IPS-NIHi7 (cell line): ENCODE measurements around the gene AKR7A2.

Experiments
- DNase-seq: peaks from one replicate; pipeline ENCODE4 v3.0.0; 2012; ENCODE audit warnings: mixed read lengths; ENCODE audit errors: extremely low spot score

The AKR7A2 gene

DNA sequence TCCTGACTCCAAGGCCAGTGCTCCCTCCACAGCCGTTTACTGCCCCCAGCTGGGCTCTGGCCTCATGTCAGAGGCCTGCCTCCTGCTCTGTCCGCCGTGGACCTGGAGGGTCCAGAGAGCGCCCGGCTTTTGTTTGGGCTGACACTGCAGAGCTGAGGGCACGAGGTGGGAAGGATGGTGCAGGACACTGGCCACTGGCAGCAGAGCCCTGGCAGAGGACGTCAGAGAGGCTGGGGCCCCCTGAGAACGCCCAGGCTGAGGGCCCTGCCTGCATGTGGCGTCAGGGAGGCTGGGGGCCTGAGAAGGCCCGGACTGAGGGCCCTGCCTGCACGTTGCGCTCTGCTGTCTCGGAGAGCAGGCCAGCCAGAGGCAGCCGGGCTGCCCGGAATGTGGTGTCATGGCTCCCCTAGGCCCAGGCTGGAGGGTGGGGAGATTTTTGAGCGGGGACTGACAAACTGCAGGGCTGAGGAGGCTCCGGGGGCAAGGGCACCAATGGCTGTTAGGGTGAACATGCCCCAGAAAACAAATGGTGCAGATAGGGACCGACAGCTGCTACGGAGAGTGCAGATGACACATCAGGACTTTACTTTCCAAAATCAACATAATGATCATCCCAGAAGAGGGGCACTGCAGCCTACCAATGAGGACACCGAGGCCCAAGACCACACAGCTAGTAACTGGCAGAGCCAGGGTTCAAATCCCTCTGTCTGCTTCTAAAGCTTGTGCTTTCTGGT is 31.8 kb upstream of the AKR7A2 start:
- DNase-seq = no peak

DNA sequence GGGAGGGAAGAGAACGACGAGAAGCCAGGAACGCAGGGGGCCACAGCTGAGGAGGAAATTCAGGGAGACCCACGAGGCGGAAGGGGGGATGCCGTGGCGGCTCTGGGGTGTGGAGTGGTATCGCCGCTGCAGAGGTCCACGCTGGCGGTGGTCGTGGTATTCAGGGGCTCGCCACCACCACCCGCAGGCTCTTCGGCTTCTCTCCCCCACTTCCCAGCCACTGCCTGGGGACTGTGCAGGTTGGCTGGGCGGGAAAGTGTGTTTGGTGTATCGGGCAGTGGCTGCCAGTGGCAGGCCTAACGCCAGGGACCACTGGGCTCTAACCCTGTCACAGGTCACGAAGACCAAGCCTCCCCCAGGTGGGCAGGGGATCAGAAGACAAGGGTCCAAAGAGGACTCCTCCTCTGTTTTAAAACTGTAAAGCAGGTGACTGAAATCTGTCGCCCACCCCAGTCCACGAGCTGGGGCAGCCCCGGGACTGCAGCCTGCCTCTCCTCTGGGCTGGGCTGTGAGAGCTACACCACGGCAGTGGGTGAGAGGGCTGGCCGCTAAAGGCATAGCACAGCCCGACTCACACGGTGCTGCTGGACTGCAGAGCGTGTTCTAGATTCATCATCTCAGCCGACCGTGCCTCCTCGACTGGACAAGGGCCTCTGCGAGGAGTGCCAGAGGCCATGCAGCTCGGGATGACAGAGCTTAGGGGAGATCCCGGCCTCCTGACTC is 31.1 kb upstream of the AKR7A2 start:
- no peak for DNase-seq

DNA sequence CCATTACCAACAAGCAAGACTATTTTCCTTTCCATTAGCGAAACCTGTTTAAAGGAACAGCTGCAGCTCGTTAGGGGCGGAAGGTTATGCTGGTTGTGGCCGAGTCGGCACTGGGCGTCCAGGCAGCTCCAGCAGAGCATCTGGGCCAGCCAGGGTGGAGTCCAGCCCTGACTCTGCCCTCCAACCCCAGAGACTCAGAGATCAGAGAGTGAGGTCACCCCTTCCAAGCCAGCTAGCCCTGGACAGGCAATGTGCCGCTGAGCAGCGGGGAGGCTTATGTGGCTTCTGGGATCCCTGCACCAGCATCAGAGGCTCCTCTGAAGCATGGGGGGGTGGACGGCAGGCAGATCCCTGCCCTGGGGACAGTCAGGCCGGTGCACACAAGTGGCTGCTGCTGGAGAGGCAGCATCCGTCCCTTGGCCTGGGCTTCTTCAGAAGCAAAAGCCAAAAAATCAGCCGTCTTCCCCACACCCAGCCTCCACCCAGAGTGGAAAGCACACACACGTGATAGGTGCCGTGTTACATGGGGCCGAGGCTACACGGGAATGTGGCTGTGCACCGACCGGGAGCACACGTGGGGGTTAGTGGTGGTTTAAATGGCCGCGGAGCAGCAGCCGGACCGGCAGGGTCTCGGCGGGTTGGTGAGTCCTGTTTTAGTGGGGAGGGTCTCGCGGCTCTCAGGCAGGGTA is 30.3 kb upstream of the AKR7A2 start:
- DNase-seq = no peak

DNA sequence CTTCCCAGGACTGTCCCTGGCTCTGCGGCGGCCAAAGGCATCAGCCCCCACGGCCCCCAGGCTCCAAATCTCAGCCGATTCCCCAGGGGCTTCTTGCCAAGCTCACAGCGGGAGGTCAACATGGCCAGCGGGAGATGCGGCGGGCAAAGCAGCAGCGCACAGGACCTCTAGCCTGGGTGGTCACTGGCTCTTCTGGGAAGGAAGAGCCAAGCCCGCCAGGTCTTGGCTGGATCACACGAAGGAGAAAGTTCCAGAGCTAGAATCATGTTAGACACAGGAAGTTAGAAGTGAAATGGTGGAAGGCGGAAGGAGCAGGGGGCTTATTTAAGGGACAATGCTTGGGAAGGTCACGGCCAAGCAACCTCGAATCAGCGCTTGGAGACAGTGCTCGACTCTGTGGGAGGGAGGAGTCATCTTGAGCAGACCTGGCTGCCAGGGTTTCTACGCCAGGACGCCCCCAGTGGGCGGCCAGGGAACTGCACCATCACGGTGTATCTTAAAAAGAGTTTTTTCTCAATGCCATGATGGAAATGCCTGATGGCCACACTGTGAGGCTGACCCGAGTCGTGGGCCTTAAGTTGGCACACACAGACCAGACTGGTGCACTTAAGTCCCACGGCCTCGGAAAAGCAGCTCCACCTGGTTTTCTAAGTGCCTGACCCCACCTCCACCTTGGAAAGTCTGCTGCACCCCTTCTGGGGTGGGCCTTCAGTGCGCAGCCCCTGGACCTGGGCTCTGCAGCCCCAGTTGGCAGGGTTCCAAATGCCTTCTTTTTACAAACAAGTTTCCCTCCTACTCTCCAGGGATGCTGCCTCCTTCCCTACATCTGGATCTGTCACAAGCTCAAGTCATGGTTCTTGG is 29.5 kb upstream of the AKR7A2 start:
- DNase-seq = peak; percentile 92

DNA sequence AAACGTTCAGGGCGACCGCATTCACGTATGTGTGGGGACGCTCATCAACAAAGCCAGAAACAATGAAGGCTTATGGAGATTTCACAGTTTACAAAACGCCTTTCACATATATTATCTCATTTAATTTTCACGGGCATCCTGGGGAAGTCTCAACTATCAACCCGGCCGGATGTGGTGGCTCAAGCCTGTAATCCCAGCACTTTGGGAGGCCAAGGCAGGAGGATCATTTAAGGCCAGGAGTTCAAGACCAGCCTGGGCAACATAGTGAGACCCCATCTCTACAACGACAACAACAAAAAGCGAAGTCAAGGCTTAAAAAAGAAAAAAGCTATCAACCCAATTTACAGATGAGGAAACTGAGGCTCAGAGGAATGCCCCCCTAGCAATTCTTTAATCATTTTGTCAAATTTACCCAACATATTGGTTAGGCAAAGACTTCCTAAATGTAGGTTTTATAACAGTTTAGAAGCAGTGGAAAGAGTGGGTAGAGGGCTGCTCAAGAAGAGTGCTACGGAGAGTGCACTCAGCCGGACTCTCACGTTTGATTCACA is 28.5 kb upstream of the AKR7A2 start:
- no peak for DNase-seq

DNA sequence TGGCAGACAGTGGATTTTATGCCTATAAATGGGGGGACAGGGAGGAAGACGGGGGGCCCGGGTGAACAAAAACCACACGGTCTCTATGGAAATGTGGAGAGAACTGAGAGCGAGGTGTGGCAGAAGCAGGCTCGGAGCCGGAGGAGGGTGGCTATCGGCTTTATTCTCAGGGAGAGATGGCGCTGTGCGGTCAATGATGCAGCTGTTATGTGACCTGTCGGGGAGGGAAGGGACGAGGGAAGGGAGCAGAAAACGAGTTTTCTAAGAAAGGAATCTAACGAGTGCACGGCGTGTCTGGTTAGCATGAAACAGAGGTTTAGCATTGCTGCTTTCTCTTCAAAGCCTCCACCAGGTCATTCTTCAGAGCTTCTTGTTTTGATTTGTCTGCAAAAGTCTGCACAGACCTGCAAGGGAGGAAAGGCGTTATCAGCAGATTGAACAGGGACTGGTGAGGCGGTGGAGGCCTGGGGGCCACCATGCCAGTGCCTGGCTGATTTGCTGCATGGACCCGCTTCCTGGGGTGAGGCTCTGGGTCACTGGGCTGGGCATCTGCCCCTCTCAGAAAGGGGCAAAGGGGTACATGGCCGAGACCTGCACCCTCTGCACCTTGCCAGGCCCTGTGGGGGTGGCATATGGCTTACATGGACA is 27.4 kb upstream of the AKR7A2 start:
- no peak for DNase-seq

DNA sequence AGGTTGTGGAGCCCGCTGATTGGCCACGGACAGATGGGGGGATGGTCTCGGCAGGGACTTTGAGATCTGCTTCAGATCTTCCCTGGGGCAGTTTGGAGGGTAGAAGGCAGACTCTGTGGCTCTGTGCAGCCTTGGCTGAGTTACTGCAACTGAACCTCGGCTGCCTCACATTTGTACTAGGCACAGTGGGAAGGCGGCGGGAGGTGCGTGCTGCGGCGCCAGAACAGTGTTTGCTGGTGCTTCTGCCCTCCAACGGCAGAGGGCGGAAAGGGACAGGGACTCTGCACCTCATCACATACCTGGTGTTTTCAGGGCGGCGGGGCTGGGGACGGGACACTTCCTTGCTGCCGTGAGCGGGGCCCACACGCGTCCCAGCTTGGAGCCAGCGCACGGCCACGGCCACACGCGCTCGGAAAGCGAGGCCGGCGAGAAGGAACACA is 26.4 kb upstream of the AKR7A2 start:
- peak; percentile 77 for DNase-seq

DNA sequence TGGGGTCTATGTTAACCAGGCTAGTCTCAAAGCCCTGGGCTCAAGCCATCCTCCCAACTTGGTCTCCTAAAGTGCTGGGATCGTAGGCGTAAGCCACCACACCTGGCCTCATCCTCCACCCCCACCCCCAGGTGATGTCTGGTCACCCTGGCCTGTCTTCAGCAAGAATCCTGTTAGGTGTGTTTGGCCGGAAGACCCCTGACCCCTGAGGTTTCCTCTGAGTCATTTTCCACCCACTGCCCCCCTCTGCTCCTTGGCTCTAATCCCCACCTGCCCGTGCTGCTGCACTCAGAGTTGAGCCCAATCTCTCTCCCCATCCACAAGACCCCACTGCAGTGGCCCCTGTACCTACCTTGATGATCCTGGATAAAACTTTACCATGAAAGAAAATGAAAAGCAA is 25.3 kb upstream of the AKR7A2 start:
- no peak for DNase-seq

DNA sequence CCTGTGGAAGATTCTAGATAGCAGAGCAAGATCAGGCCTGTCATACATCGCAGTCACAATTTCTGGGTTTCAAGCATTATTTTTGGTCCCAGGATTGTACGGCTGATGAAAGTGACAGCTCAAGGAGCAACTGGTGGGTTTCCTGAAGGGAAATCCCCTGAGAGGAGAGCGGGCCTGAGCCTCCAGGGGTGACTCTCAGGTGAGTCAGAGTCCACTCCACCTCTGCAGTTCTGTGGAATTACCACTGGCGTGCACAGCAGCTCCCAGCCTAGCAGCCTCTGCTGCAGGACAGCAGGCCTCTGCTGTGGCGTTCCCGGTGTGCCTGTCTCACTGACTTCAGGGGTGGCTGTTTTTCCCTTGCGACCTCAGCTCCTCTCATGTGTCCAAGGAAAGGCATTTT is 24.6 kb upstream of the AKR7A2 start:
- DNase-seq = no peak

DNA sequence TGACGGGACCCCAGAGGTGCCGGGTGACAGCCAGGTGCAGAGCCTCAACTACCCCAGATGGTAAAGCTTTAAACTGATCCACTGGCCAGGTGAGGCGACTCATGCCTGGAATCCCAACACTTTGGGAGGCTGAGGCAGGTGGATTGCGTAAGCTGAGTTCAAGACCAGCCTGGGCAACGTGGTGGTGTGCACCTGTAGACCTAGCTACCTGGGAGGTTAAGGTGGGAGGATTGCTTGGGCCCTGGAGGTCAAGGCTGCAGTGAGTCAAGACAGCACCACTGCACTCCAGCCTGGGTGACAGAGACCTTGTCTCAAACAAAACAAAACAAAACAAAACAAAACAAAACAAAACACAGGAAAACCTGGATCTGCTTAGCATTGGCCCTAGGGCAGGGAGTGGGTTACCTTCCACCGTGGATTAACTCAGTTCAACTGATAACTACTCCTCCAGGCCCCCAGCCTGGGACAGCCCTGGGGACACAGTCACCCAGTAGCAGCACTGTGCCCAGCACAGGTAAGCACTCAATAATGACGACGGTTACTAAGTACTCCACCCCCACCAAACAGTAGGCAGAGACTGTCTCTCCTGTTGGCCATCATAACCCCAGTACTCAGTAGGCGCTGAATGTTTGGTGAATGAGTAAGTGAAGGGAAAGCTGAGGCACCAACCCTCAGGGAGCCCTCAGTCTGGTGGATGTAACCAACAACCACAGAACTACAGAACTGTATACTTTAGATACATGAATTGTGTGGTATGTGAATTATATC is 21.8 kb upstream of the AKR7A2 start:
- no peak for DNase-seq

DNA sequence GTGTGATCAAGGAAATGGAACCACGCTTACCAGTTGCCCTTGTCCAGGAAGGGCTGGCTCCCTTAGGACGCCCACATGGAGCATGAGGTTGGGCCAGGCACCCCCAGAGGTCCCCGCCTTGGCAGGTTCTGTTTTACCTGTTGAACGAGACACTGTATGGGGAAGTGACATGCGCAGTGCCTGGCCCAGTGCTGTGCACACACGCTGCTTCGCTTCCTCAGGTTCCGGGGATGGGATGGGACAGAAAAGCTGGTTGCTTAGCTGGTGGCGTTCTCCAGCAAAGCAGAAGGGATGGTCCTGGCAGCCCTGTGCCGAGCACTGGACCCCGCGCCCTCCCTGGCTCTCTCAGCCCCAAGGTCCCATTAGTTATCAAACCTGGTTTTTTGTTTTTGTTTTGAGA is 20.9 kb upstream of the AKR7A2 start:
- no peak for DNase-seq

DNA sequence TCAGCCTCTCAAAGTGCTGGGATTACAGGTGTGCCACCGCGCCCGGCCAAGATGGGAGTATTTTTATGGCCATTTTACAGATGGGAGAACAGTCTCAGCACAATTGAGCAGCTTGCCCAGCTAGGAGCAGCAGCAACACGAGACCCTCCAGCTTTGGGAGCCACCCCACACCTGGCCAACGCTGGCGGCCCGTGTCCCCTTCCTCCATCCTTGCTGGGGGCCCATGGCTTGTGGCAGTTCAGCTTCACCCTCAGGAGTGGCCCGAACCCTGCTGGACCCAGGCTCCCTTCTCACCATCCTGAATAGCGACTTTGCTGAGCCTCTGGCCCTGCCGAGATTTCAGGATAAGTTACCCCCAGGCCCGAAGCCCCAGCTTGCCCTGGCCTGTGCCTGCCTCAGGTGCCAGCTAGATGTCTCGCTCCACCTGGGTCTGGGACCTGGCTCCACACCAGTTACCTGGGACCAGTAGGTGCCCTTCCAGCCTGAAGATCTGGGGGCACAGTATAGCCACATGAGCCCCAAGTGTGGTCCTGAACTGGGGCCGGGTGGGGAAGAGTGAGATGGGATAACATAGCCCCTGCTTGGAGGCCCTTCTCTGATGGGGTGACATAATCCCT is 19.4 kb upstream of the AKR7A2 start:
- DNase-seq = no peak

DNA sequence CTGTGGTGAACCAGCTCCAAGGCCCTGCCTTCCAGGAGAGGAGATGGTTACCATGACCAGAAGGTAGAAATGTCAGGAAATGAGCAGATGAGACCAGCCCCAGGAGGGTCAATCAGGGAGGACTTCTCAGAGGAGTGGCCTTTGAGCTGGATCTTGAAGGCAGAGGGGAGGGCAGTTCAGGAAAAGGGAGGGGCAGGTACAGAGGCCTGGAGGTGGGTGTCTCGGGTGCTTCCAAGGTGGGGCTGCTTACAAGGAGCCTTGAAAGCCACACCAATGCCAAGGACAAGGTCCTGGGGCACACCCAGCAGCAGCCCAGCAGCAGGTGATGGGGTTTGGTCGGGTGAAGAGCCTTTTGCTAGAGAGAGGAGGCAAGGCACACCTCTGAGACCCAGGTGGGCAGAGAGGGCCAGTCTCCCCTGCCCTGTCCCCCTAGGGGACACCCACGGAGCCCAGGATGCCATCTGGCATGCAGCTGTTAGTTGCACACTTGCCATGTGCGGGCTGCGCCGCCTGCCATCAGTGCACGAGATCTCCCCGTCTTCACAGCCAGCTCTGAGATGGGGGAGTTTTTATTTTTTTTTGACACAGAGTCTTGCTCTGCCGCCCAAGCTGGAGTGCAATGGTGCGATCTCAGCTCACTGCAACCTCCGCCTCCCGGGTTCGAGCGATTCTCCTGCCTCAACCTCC is 18.6 kb upstream of the AKR7A2 start:
- DNase-seq = no peak

DNA sequence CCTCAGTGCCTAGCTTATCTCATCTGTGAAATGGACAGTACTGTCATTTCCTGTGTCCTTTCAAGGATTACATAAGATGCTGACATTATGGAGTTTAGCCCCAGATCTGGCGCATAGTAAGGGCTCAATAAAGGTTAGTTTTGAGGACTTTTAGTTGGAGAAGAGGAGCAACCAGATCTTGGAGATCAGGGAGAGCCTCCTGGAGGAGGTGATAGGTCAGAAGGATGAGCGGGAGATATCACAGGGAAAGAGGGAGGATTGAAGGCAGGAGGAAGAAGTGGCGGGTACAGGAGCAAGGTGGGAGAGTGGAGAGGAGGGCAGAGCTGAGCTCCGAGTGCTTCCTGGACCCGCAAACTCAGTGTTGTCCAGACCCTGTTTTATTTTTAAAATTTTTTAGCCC is 17.7 kb upstream of the AKR7A2 start:
- DNase-seq = no peak

DNA sequence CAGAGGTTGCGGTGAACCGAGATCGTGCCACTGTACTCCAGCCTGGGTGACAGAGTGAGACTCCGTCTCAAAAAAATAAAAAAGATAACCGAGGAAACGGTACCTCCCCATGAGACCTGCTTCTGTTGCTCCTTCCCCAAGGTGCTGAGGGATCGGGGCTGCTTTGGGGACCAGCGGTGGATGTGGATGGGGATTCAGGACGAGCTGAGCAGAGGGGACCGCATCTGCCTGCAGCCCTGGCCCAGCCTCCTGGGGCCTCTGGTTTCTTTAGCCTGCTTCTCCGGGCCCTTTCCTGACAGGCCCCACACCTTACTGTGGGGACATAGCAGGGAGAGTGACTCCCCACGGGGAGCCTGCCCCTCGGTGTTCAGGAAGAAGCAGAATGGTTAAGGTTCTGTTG is 17.2 kb upstream of the AKR7A2 start:
- DNase-seq = no peak

DNA sequence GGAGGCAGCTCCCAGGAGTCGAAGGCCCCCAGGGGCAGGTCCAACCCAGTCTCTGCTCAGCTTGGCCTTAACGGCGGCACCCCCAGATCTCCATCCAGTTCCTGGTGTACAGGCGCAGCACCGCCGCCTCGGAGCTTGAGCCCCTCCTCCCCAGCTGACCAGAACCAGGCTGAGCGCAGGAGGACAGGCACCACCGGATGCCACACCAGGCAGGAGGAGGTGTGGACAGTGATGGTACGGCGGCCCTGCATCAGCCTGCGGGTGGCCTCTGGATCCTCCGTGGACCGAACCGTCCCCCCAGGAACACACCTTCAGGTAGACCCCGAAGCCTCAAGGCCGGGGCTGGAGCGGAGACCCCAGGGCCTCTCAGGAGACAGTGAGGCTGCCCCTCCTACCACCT is 16.5 kb upstream of the AKR7A2 start:
- no peak for DNase-seq

DNA sequence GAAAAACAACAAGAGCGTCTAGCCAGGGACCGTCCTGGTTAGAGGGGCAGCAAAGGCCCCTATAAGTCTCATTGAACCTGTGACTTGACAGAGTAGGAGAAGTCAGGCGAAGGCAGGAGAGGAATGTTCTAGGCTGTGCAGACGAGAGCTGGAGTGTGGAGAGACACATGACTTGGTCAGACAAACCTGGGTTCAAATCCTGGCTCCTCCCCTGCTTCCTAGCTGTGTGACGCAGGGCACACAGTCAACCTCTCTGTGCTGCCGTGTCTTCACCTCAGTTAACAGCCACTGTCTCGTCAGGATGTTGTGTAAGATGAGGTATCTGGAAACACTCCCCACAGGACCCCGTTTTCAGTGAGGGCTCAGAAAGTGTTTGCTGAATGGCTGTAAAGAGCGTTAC is 15.8 kb upstream of the AKR7A2 start:
- no peak for DNase-seq

DNA sequence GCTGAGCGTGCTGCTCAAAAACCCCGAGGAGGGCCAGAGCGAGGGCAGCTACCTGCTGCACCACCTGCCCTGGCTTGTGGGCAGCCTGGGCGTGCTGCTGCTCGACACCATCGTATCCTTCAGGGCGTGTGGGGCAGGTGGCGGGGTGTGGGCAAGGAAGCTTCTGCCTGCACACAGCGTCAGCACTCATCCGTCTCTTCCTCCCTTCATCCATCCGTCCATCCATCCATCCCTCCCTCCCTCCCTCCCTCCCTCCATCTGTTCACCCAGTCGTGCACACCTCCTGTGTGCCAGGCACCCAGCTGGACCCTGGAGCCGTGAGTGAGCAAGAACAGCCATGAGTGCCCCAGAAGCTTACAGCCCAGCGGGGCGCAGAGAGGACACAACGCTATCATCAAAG is 15.4 kb upstream of the AKR7A2 start:
- no peak for DNase-seq

DNA sequence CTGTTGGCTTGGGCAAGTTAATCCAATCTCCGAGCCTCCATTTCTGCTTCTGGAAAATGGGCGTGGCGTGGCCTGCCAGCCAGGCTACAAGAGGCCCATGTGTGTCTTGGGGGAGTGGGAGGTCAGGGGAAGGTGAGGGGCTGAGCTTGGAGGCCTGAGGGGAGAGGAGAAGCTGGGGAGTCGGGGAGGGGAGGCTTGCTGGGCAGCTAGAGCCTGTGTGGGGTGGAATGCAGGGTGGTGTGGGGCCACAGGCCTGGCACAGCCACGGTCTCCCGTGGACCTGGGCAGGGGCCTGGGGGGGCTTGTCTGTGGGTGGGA is 14.8 kb upstream of the AKR7A2 start:
- DNase-seq = no peak
